Measurements from ENCODE around the gene KLHL8.

DNA sequence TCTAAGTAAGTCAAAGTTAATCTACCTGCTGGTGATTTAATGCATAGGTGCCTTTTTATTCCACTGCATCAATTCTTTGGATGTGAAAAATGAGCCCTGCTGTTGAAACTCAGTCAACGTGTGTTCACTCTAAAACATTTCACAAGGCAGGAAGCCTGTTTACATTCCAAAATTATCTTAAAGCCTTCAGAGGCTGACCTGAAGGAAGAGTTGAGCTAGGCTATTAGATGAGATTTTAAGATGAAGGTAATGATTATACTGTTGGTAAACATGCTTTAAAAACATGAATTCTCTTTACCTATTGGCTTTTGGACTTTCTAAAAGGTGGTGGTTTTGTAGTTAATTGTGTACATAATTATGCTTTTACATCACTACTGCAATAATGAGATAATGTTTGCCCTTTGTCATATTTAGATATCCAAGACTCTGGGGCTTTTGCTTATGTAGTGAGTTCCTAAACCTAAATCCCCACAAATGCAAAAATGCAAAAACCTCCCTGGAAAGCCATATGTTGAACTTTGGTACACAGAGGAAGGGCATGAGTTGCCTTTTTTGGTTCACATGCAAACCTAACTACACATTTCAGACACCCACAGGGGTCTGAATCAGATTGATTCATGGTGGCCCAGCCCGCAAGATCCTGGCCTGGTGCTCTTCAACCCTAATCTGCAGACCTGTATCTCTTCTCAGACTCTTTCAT, 92.3 kb downstream of the KLHL8 start:
- TF ChIP-seq CTCF (IDR thresholded peaks at IDR 0.05) (no peak), POLR2A (IDR thresholded peaks at IDR 0.05) (no peak), POLR2AphosphoS5 (IDR thresholded peaks at IDR 0.05) (no peak)

All from prostate gland (tissue), 2 donors.